Stimulated activated CD8-positive, alpha-beta memory T cell treated with anti-CD3 and anti-CD28 coated beads, Interleukin-2, amount 100 ng/mL, for 1 hour (primary cell): ENCODE results near the gene ZFP2.

ENCODE experiments used
- DNase-seq, 2 donors: peaks; one replicate each; pipeline ENCODE4 v3.0.0-alpha.2; 2020; ENCODE audit warnings: low read depth in 2 of 2

The ZFP2 gene

GRCh38 chr5:178981381-178981780 lies 85.7 kb downstream of the ZFP2 start:
- no peak for DNase-seq
